CD4-positive, alpha-beta T cell (primary cell): Measurements from ENCODE around the gene FUBP1. TPM values are rescaled to one million over a fixed set of nuclear protein-coding genes. Genes with fewer than 3 reads are reported as not detected.

Experiments
- ATAC-seq: fragments of 200-7000 bp; cut with Tn5 transposase; one replicate; pipeline ENCODE4 v1.10.0; 2022; ENCODE audit warnings: mild to moderate bottlenecking; ENCODE audit not compliant: poor library complexity
- CTCF ChIA-PET: fragments of 350-600 bp; sonication (Branson Sonifier 250); formaldehyde crosslinking; loops from one replicate; lab custom pipeline; 2021; ENCODE audit warnings: antibody characterized with exemption, inconsistent platforms; lab: Charles Lee
- POLR2A ChIA-PET: fragments of 350-600 bp; sonication (Branson Sonifier 250); formaldehyde crosslinking; loops from one replicate; lab custom pipeline; 2021; ENCODE audit warnings: antibody characterized with exemption, inconsistent platforms; lab: Charles Lee
- DNase-seq, 14 experiments: peaks; one replicate each; pipeline ENCODE4 v3.0.0-alpha.2; 2013 to 2020; ENCODE audit warnings: mixed read lengths in 2 of 14
- H3K27ac ChIP-seq, 2 donors: one replicate each; pipeline versions ENCODE4 v1.5.1 to v1.7.0; 2013; ENCODE audit warnings: low read length in 2 of 2, low read depth in 1 of 2, mild to moderate bottlenecking in 1 of 2
- H3K27me3 ChIP-seq, 2 experiments: 1 replicate in 1 of 2; 2 replicates in 1 of 2; pipeline versions ENCODE4 v1.6.1 to v1.7.0; 2013; ENCODE audit warnings: low read length in 2 of 2, control low read depth in 1 of 2, mild to moderate bottlenecking in 1 of 2, moderate library complexity in 1 of 2; ENCODE audit not compliant: insufficient read depth in 2 of 2, control insufficient read depth in 1 of 2
- H3K36me3 ChIP-seq: one replicate; pipeline ENCODE4 v1.6.1; 2013; ENCODE audit warnings: low read length, control low read depth; ENCODE audit not compliant: insufficient read depth
- H3K4me1 ChIP-seq: one replicate; pipeline ENCODE4 v1.6.1; 2013; ENCODE audit warnings: low read length, control low read depth; ENCODE audit not compliant: insufficient read depth
- H3K4me3 ChIP-seq: one replicate; pipeline ENCODE4 v1.5.1; 2013; ENCODE audit warnings: mild to moderate bottlenecking, low read length, moderate library complexity
- H3K9me3 ChIP-seq, 2 experiments: 1 replicate in 1 of 2; 2 replicates in 1 of 2; pipeline versions ENCODE4 v1.6.1 to v1.7.0; 2013; ENCODE audit warnings: low read length in 2 of 2, mild to moderate bottlenecking in 2 of 2, control low read depth in 1 of 2, moderate library complexity in 1 of 2; ENCODE audit not compliant: control insufficient read depth in 1 of 2, insufficient read depth in 1 of 2
- H3K27ac Mint-ChIP-seq: one replicate; pipeline ENCODE4 v1.8.0; 2020; ENCODE audit warnings: mixed read lengths
- H3K27me3 Mint-ChIP-seq: one replicate; pipeline ENCODE4 v1.8.0; 2021; ENCODE audit warnings: mixed read lengths
- H3K36me3 Mint-ChIP-seq: one replicate; pipeline ENCODE4 v1.8.0; 2021; ENCODE audit warnings: low read depth, mixed read lengths
- H3K4me1 Mint-ChIP-seq: one replicate; pipeline ENCODE4 v1.8.0; 2021; ENCODE audit warnings: low read depth, mixed read lengths
- H3K4me3 Mint-ChIP-seq: one replicate; pipeline ENCODE4 v1.8.0; 2020; ENCODE audit warnings: mild to moderate bottlenecking, mixed read lengths
- H3K9me3 Mint-ChIP-seq: one replicate; pipeline ENCODE4 v1.8.0; 2020; ENCODE audit warnings: mixed read lengths
- CTCF ChIP-seq: fragments of 200-600 bp; IDR thresholded peaks from one replicate; pipeline ENCODE4 v1.8.0; 2022; ENCODE audit warnings: antibody characterized with exemption, mild to moderate bottlenecking
- intact Hi-C, 2 experiments: fragments of 100-400 bp; cut with DNase I in 1 of 2; cut with micrococcal nuclease in 1 of 2; formaldehyde crosslinking; loops; one replicate each; pipeline versions ENCODE4 v1.15.1 to v1.9.0; 2023 to 2025; cut with DNase I, micrococcal nuclease
- total RNA-seq, 174 experiments: library from RNA in 2 of 174; stranded (reverse) in 2 of 174; gene quantifications; one replicate each; pipeline ENCODE4 v1.2.3 and lab custom pipeline; 2021 to 2026

Gene FUBP1
- total RNA-seq, 2 experiments from 2014 or later: 196 to 202 TPM

GRCh38 chr1:77990629-77991204 is 11.8 kb upstream of the FUBP1 start:
- Mint-ChIP-seq H3K9me3 (no peaks in the 10 kb centered on the region), H3K27ac (no peak overlapping the region), H3K36me3 (peaks cover 15% of the 10 kb centered on the region), H3K27me3 (no peaks in the 10 kb centered on the region), H3K4me1 (peaks cover 24% of the 10 kb centered on the region), H3K4me3 (no peak overlapping the region)
- TF ChIP-seq CTCF: no peak
- no peaks in the 10 kb centered on the region for H3K9me3 ChIP-seq
- intact Hi-C loops: no loop called here
- H3K36me3 ChIP-seq: no peaks in the 10 kb centered on the region
- H3K4me3 ChIP-seq: no peak overlapping the region
- ChIA-PET POLR2A (interaction anchor here (0.6 to 3.7 kb wide), 3 partner anchors 10 to 233 kb away, joined by 4 to 16 read pairs (median 7); partner anchors contain the start of gene DNAJB4), CTCF (interaction anchor here (1.0 to 1.2 kb wide), 2 partner anchors 12 to 14 kb away, joined by 3 read pairs; no protein-coding TSS in a partner anchor)
- DNase-seq (no peak), ATAC-seq (no peak)
- H3K27me3 ChIP-seq: no peaks in the 10 kb centered on the region
- no peak overlapping the region for H3K27ac ChIP-seq
- no peaks in the 10 kb centered on the region for H3K4me1 ChIP-seq

GRCh38 chr1:77989744-77990143 is 10.9 kb upstream of the FUBP1 start:
- CTCF ChIA-PET: no interaction called here
- no peak overlapping the region for H3K27ac ChIP-seq
- TF ChIP-seq CTCF: no peak
- Mint-ChIP-seq H3K36me3 (peaks cover 17% of the 10 kb centered on the region), H3K27me3 (no peaks in the 10 kb centered on the region), H3K4me3 (no peak overlapping the region), H3K9me3 (no peaks in the 10 kb centered on the region), H3K4me1 (peaks cover 28% of the 10 kb centered on the region), H3K27ac (no peak overlapping the region)
- no peak overlapping the region for H3K4me3 ChIP-seq
- ATAC-seq (no peak), DNase-seq (no peak)
- no peaks in the 10 kb centered on the region for H3K27me3 ChIP-seq
- intact Hi-C loops: no loop called here
- no peaks in the 10 kb centered on the region for H3K36me3 ChIP-seq
- POLR2A ChIA-PET: interaction anchor here (3.7 kb wide), 1 partner anchor 15 kb away, joined by 16 read pairs; the partner anchor contains the start of gene DNAJB4
- H3K9me3 ChIP-seq: no peaks in the 10 kb centered on the region
- no peaks in the 10 kb centered on the region for H3K4me1 ChIP-seq

GRCh38 chr1:77987919-77988318 is 9.0 kb upstream of the FUBP1 start:
- Histone ChIP-seq H3K4me1 (no peaks in the 10 kb centered on the region), H3K9me3 (no peaks in the 10 kb centered on the region), H3K36me3 (no peaks in the 10 kb centered on the region), H3K27ac (no peak overlapping the region), H3K4me3 (no peak overlapping the region), H3K27me3 (no peaks in the 10 kb centered on the region)
- H3K36me3 Mint-ChIP-seq: peaks cover 11% of the 10 kb centered on the region
- ATAC-seq (no peak), DNase-seq (no peak)
- peaks cover 37% of the 10 kb centered on the region for H3K4me1 Mint-ChIP-seq
- ChIA-PET POLR2A (interaction anchor here (1.5 to 3.7 kb wide), 2 partner anchors 9 to 17 kb away, joined by 6 to 16 read pairs; partner anchors contain the start of genes DNAJB4 and FUBP1), CTCF (no interaction called here)
- intact Hi-C loops: no loop called here
- no peaks in the 10 kb centered on the region for H3K9me3 Mint-ChIP-seq
- no peak overlapping the region for H3K4me3 Mint-ChIP-seq
- no peak overlapping the region for H3K27ac Mint-ChIP-seq
- H3K27me3 Mint-ChIP-seq: no peaks in the 10 kb centered on the region
- no peak for TF ChIP-seq CTCF
